Activated naive CD8-positive, alpha-beta T cell (primary cell): Measurements from ENCODE around the gene PAQR4.
A peak's percentile ranks its signal among the peaks of the same experiment; 100 is the strongest.

Experiments
- H3K27ac Mint-ChIP-seq: one replicate; pipeline ENCODE4 v1.8.0; 2021; ENCODE audit warnings: mixed read lengths
- H3K27me3 Mint-ChIP-seq: one replicate; pipeline ENCODE4 v1.8.0; 2021; ENCODE audit warnings: mixed read lengths
- H3K36me3 Mint-ChIP-seq: one replicate; pipeline ENCODE4 v1.8.0; 2021; ENCODE audit warnings: mixed read lengths
- H3K4me1 Mint-ChIP-seq: one replicate; pipeline ENCODE4 v1.8.0; 2021; ENCODE audit warnings: low read depth, mixed read lengths
- H3K4me3 Mint-ChIP-seq: one replicate; pipeline ENCODE4 v1.8.0; 2021; ENCODE audit warnings: mild to moderate bottlenecking, mixed read lengths
- H3K9me3 Mint-ChIP-seq: one replicate; pipeline ENCODE4 v1.8.0; 2021; ENCODE audit warnings: low read depth, mixed read lengths

PAQR4 gene

GRCh38 chr16:3010510-3010909, 41.4 kb downstream of the PAQR4 start:
- H3K4me1 Mint-ChIP-seq: peaks cover 26% of the 10 kb centered on the region
- no peaks in the 10 kb centered on the region for H3K27me3 Mint-ChIP-seq
- no peaks in the 10 kb centered on the region for H3K9me3 Mint-ChIP-seq
- no peaks in the 10 kb centered on the region for H3K36me3 Mint-ChIP-seq
- no peak overlapping the region for H3K27ac Mint-ChIP-seq
- H3K4me3 Mint-ChIP-seq: no peak overlapping the region

- Mint-ChIP-seq H3K27me3 (no peaks in the 10 kb centered on the region), H3K36me3 (no peaks in the 10 kb centered on the region), H3K9me3 (no peaks in the 10 kb centered on the region), H3K4me3 (no peak overlapping the region), H3K27ac (no peak overlapping the region), H3K4me1 (peaks cover 19% of the 10 kb centered on the region)
These were observed 43.1 kb downstream of the PAQR4 start for GRCh38 chr16:3012246-3012645.

GRCh38 chr16:3012828-3013420, 43.8 kb downstream of the PAQR4 start, which contains the start of gene CLDN9:
TSS of gene CLDN9 (plus strand) at chr16:3012923. CDS start at chr16:3013363, 440 bp downstream.
- Mint-ChIP-seq H3K27me3 (no peaks in the 10 kb centered on the region), H3K27ac (no peak within 1 kb of the TSS), H3K4me3 (no peak within 1 kb of the TSS), H3K9me3 (no peaks in the 10 kb centered on the region), H3K36me3 (no peaks in the 10 kb centered on the region), H3K4me1 (peaks cover 12% of the 10 kb centered on the region)

GRCh38 chr16:3013491-3013951, 44.4 kb downstream of the PAQR4 start:
- Mint-ChIP-seq H3K4me3 (no peak overlapping the region), H3K9me3 (no peaks in the 10 kb centered on the region), H3K36me3 (no peaks in the 10 kb centered on the region), H3K27ac (no peak overlapping the region), H3K4me1 (peaks cover 12% of the 10 kb centered on the region), H3K27me3 (no peaks in the 10 kb centered on the region)

GRCh38 chr16:3013998-3014690, 45.0 kb downstream of the PAQR4 start:
- Mint-ChIP-seq H3K36me3 (no peaks in the 10 kb centered on the region), H3K27me3 (no peaks in the 10 kb centered on the region), H3K4me1 (peaks cover 8% of the 10 kb centered on the region)

GRCh38 chr16:3014971-3015370, 45.8 kb downstream of the PAQR4 start:
- no peaks in the 10 kb centered on the region for H3K27me3 Mint-ChIP-seq
- H3K4me3 Mint-ChIP-seq: no peak overlapping the region
- H3K9me3 Mint-ChIP-seq: no peaks in the 10 kb centered on the region
- peaks cover 15% of the 10 kb centered on the region for H3K4me1 Mint-ChIP-seq
- H3K27ac Mint-ChIP-seq: no peak overlapping the region
- no peaks in the 10 kb centered on the region for H3K36me3 Mint-ChIP-seq

More at GRCh38 chr16:3013998-3014690, 45.0 kb downstream of the PAQR4 start:
- no peak overlapping the region for H3K4me3 Mint-ChIP-seq
- H3K9me3 Mint-ChIP-seq: no peaks in the 10 kb centered on the region
- H3K27ac Mint-ChIP-seq: no peak overlapping the region

- Mint-ChIP-seq H3K36me3 (no peaks in the 10 kb centered on the region), H3K4me3 (no peak overlapping the region), H3K9me3 (no peaks in the 10 kb centered on the region), H3K4me1 (peaks cover 19% of the 10 kb centered on the region), H3K27me3 (no peaks in the 10 kb centered on the region), H3K27ac (no peak overlapping the region)
These were observed 46.8 kb downstream of the PAQR4 start for GRCh38 chr16:3015865-3016521.

- H3K27ac Mint-ChIP-seq: no peak overlapping the region
- H3K4me3 Mint-ChIP-seq: no peak overlapping the region
- no peaks in the 10 kb centered on the region for H3K9me3 Mint-ChIP-seq
- H3K4me1 Mint-ChIP-seq: peaks cover 30% of the 10 kb centered on the region
- H3K36me3 Mint-ChIP-seq: no peaks in the 10 kb centered on the region
- no peaks in the 10 kb centered on the region for H3K27me3 Mint-ChIP-seq
These were observed 48.2 kb downstream of the PAQR4 start for GRCh38 chr16:3017344-3017743.

GRCh38 chr16:3017794-3018506, 48.8 kb downstream of the PAQR4 start, which contains the start of gene CLDN6:
TSS of gene CLDN6 (minus strand) at chr16:3018183. CDS start at chr16:3016021, 2,162 bp downstream.
- no peaks in the 10 kb centered on the region for H3K9me3 Mint-ChIP-seq
- no peaks in the 10 kb centered on the region for H3K36me3 Mint-ChIP-seq
- peaks cover 36% of the 10 kb centered on the region for H3K4me1 Mint-ChIP-seq
- peak within 1 kb of the TSS; percentile 76 for H3K4me3 Mint-ChIP-seq
- no peak within 1 kb of the TSS for H3K27ac Mint-ChIP-seq
- no peaks in the 10 kb centered on the region for H3K27me3 Mint-ChIP-seq

GRCh38 chr16:3019594-3020246, 50.6 kb downstream of the PAQR4 start:
- Mint-ChIP-seq H3K4me3 (peak overlapping the region; percentile 89), H3K27ac (peak overlapping the region; percentile 70), H3K4me1 (peaks cover 45% of the 10 kb centered on the region), H3K36me3 (no peaks in the 10 kb centered on the region), H3K27me3 (no peaks in the 10 kb centered on the region), H3K9me3 (no peaks in the 10 kb centered on the region)

- peak within 1 kb of the TSS; percentile 96 for H3K27ac Mint-ChIP-seq
- H3K36me3 Mint-ChIP-seq: no peaks in the 10 kb centered on the region
- H3K27me3 Mint-ChIP-seq: no peaks in the 10 kb centered on the region
- H3K4me1 Mint-ChIP-seq: peaks cover 45% of the 10 kb centered on the region
- H3K4me3 Mint-ChIP-seq: peak within 1 kb of the TSS; percentile 89
- H3K9me3 Mint-ChIP-seq: no peaks in the 10 kb centered on the region
These were observed 51.1 kb downstream of the PAQR4 start, which contains the start of gene TNFRSF12A for GRCh38 chr16:3020247-3020603. TSS of gene TNFRSF12A (plus strand) at chr16:3020368. CDS start at chr16:3020398, 30 bp downstream.

- Mint-ChIP-seq H3K27me3 (no peaks in the 10 kb centered on the region), H3K36me3 (no peaks in the 10 kb centered on the region), H3K9me3 (no peaks in the 10 kb centered on the region), H3K27ac (peak overlapping the region; percentile 96), H3K4me3 (peak overlapping the region; percentile 87), H3K4me1 (peaks cover 45% of the 10 kb centered on the region)
These were observed 51.7 kb downstream of the PAQR4 start for GRCh38 chr16:3020604-3021448.

GRCh38 chr16:3021449-3022207, 52.5 kb downstream of the PAQR4 start:
- peaks cover 45% of the 10 kb centered on the region for H3K4me1 Mint-ChIP-seq
- no peaks in the 10 kb centered on the region for H3K36me3 Mint-ChIP-seq
- peak overlapping the region; percentile 87 for H3K4me3 Mint-ChIP-seq
- H3K27me3 Mint-ChIP-seq: no peaks in the 10 kb centered on the region
- peak overlapping the region; percentile 96 for H3K27ac Mint-ChIP-seq
- no peaks in the 10 kb centered on the region for H3K9me3 Mint-ChIP-seq
